NCI-H1048 (cell line): ENCODE results near the gene SMAD6.

ENCODE experiments used
- DNase-seq: peaks from one replicate; lab custom pipeline; 2025; lab: John Stamatoyannopoulos, UW

The SMAD6 gene

GRCh38 chr15:66796343-66796742 is 94.3 kb downstream of the SMAD6 start:
- no peak for DNase-seq

GRCh38 chr15:66797921-66798320 is 95.9 kb downstream of the SMAD6 start:
- no peak for DNase-seq

- DNase-seq = no peak
These were observed 96.5 kb downstream of the SMAD6 start for GRCh38 chr15:66798426-66799061.

GRCh38 chr15:66799242-66799641 is 97.2 kb downstream of the SMAD6 start:
- DNase-seq = no peak

GRCh38 chr15:66800584-66801235 is 98.7 kb downstream of the SMAD6 start:
- DNase-seq = no peak

GRCh38 chr15:66801266-66801665 is 99.2 kb downstream of the SMAD6 start:
- no peak for DNase-seq

- DNase-seq = no peak
These were observed 100.3 kb downstream of the SMAD6 start for GRCh38 chr15:66802025-66803001.

- no peak for DNase-seq
These were observed 101.2 kb downstream of the SMAD6 start for GRCh38 chr15:66803182-66803729.

- no peak for DNase-seq
These were observed 101.7 kb downstream of the SMAD6 start for GRCh38 chr15:66803749-66804148.

- no peak for DNase-seq
These were observed 103.3 kb downstream of the SMAD6 start for GRCh38 chr15:66805202-66805885.

GRCh38 chr15:66808181-66808824 is 106.3 kb downstream of the SMAD6 start:
- no peak for DNase-seq

GRCh38 chr15:66809664-66810063 is 107.6 kb downstream of the SMAD6 start:
- no peak for DNase-seq

GRCh38 chr15:66815318-66815717 is 113.3 kb downstream of the SMAD6 start:
- no peak for DNase-seq

- no peak for DNase-seq
These were observed 114.2 kb downstream of the SMAD6 start for GRCh38 chr15:66816201-66816600.

- DNase-seq = no peak
These were observed 117.0 kb downstream of the SMAD6 start for GRCh38 chr15:66819084-66819483.

- no peak for DNase-seq
These were observed 118.6 kb downstream of the SMAD6 start for GRCh38 chr15:66820481-66821176.

GRCh38 chr15:66821307-66821706 is 119.3 kb downstream of the SMAD6 start:
- DNase-seq = no peak

GRCh38 chr15:66822114-66822513 is 120.1 kb downstream of the SMAD6 start:
- DNase-seq = no peak

- DNase-seq = no peak
These were observed 120.5 kb downstream of the SMAD6 start for GRCh38 chr15:66822576-66822975.

- no peak for DNase-seq
These were observed 121.6 kb downstream of the SMAD6 start for GRCh38 chr15:66823601-66824000.

GRCh38 chr15:66824424-66824823 is 122.4 kb downstream of the SMAD6 start:
- DNase-seq = no peak
